NCI-H2029 (cell line): ENCODE data around the gene CCDC187.

Source experiments
- DNase-seq: peaks from one replicate; lab custom pipeline; 2025; lab: John Stamatoyannopoulos, UW

The CCDC187 gene

GRCh38 chr9:136225748-136226679 lies 77.9 kb downstream of the CCDC187 start:
- DNase-seq: peak; percentile 39

- DNase-seq: no peak
Measured at GRCh38 chr9:136225366-136225747, 78.5 kb downstream of the CCDC187 start.

- no peak for DNase-seq
Measured at GRCh38 chr9:136223871-136224640, 79.8 kb downstream of the CCDC187 start.

- no peak for DNase-seq
Measured at GRCh38 chr9:136222906-136223285, 81.0 kb downstream of the CCDC187 start.

- DNase-seq: no peak
Measured at GRCh38 chr9:136222166-136222905, 81.6 kb downstream of the CCDC187 start.

DNA sequence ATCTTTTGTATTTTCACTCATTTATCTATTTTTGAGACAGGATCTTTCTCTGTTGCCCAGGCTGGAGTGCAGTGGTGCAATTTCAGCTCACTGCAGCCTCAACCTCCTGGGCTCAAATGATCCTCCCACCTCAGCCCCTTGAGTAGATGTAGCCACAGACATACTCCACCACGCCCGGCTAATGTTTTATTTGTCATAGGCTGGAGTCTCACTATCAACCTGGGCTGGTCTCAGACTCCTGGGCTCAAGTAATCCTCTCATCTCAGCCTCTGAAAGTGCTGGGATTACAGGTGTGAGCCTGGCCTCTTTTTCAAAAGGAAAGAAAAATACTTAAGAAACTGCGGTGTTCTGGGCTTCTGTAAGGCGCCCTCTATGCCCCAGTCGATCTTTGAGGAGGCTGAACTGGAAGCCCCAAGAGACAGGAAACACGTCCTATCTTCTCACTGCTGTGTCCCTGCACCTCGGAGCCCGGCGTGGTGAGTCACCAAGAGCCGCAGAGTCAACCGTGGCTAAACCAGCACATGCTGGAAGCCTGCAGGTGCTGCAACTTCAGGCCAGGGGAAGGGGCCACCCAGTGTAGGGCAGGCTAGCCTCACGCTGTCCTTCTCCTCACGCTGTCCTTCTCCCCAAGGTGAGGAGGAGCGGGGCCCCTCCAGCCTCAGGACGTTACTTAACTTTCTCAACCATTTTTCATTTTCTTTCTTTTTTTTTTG lies 83.7 kb downstream of the CCDC187 start:
- no peak for DNase-seq

DNA sequence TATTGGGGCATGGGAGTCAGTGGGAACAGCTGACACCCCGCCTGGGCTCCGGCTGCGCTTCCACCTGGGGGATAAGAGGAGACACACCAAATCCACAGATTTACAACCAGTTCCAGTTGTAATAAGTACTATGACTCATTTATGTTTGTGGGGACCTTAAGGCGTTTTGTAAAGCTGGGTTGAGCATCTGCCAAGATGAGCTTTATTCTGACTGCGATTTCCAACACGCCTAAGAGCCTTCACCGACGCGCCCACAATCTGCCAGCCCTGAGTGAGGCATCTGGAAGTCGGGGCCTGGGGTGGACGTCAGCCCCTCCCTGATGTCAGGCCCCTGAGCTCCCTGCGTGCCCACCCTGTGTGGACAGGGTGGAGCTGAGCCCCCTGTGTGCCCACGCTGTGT lies 84.6 kb downstream of the CCDC187 start:
- DNase-seq: no peak

GRCh38 chr9:136218673-136219072 lies 85.2 kb downstream of the CCDC187 start:
- no peak for DNase-seq

DNA sequence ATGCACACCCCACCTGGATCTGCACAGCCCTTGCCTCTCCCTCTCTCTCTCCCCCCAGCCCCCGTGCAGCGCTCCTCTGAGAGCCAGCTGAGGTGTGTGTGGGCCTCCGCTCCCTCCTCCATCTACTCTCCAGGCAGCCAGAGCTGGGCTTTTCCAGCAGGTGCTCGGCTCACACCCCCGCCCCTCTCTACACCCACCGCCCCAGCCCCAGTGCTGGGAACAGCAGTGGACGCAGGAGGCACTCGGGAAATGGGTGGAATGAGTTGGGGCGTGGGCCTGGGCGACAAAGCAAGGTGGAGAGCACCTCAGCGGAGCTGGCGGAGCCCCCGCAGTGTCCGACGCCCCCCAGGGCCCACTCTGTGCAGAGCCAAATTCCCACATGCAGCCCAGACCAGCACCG lies 85.6 kb downstream of the CCDC187 start:
- DNase-seq: no peak

GRCh38 chr9:136216541-136217244 lies 87.2 kb downstream of the CCDC187 start:
- DNase-seq: no peak

- DNase-seq: no peak
Measured at GRCh38 chr9:136213733-136214132, 90.2 kb downstream of the CCDC187 start.

DNA sequence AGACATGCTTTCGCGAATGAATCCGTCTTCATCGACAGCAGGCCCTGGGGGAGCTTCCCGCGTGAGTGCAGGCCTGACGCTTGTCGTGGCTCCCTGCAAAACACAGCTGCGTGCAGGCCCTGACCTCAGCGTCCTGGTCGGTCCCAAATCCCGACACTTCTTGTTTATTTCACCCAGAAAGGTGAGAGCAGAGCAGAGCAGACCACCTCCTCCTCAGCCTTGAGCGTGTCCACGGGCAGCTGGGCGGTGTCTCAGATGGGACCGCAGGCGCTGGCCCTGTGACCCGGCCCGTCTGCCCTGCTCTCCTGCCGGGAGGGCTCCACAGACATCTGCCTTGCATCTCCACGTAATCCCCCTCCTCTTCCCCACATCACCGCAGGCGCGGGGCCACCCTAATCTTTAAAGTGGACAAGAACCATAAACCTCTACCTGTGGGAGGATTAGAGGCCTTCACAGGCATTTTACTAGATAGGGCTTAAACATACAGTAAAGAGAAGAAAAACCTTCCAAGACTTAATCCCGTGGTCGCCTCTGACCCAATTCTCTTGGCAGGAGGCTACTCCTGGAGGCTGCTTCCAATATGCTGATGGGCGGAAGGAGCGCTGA lies 91.4 kb downstream of the CCDC187 start:
- no peak for DNase-seq

DNA sequence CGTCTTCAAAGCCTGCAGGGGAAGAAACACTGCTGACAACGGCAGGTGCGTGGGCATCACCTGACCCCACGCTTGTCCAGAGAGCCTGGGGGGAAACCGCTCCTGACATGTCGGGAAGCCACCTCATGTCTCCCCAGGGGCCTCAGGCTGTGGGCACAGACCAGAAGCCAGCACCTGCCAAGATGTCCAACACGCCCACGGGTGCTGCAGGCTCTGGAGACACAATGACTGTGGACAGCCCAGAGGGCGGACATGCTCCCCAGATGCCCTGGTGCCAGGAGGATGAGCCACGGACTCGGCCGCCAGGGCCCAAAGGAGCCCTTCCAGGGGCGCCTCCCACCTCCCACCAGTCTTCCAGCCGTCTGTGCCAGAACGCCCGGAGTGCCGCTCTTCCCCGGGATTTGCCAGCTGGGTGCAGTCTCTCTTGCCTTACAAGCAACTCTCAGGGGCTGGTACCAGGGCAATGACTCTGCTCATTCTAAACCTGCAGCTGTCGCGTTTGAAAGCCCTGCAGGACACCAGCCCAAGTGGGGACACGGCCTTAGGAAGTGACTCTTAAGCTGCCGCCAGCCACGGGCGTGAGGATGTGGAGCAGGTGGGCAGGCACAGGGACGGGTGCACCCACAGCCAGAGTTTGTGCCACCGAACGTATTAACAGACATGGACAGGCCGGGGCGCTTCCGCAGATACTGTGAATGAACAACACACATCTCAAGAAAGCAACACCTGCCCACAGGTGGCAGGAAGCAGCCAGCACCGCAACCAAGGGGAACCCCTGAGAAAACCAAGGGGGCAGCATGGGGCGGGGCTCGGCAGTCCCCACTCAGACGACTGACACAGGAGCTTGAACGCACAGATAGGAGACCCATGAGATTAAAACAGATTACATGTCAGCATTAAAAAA lies 92.2 kb downstream of the CCDC187 start:
- DNase-seq: no peak

DNA sequence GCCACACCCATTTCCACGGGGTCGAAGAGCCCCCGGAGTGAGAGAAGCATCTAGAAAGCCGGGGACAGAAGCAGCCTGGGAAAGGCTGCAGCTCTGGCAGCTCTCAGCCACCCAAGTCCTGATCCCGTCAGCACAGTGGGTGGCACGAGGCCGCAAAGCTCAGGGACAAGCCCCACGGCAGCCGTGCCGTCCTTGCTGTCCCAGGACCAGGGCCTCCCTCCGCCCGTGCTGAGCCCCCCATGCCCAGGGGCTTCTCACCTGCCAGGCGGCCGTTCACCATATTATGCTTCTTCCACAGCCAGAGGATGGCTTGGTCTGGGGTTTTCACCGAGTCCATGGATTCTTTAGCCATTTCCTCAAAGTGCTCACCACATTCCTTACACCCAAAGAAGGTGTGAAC lies 92.9 kb downstream of the CCDC187 start:
- DNase-seq: no peak

- DNase-seq: no peak
Measured at GRCh38 chr9:136210276-136210675, 93.6 kb downstream of the CCDC187 start.

- no peak for DNase-seq
Measured at GRCh38 chr9:136209786-136210185, 94.1 kb downstream of the CCDC187 start.

- no peak for DNase-seq
Measured at GRCh38 chr9:136209232-136209631, 94.7 kb downstream of the CCDC187 start.

- no peak for DNase-seq
Measured at GRCh38 chr9:136208675-136209074, 95.2 kb downstream of the CCDC187 start.

GRCh38 chr9:136207616-136208015 lies 96.3 kb downstream of the CCDC187 start:
- no peak for DNase-seq
